K562 (cell line): ENCODE measurements around the gene OR7G1. TPM values are rescaled to one million over a fixed set of nuclear protein-coding genes. Genes with fewer than 3 reads are reported as not detected.
A peak's percentile ranks its signal among the peaks of the same experiment; 100 is the strongest.

Experiments used
- ATF1 ChIP-seq, 2 experiments: fragments of 450-650 bp in 1 of 2; IDR thresholded peaks; 2 replicates each; pipeline ENCODE4 v1.6.1; 2016; ENCODE audit warnings: missing compliant biosample characterization in 1 of 2, missing genetic modification characterization in 1 of 2
- BHLHE40 ChIP-seq: IDR thresholded peaks from 2 replicates; pipeline ENCODE4 v1.6.1; 2011; ENCODE audit warnings: low read length, improper control_type of control experiment
- C11orf30 ChIP-seq: fragments of 450-650 bp; IDR thresholded peaks from 2 replicates; pipeline ENCODE4 v1.6.1; 2016; ENCODE audit warnings: low read depth, mild to moderate bottlenecking
- CBX1 ChIP-seq: sonication (generic); IDR thresholded peaks from 2 replicates; pipeline ENCODE4 v1.6.1; 2016; ENCODE audit warnings: antibody characterized with exemption, low read depth, mild to moderate bottlenecking
- CCNT2 ChIP-seq: IDR thresholded peaks from 2 replicates; pipeline ENCODE4 v1.6.1; 2011; ENCODE audit warnings: borderline replicate concordance, low read depth, mild to moderate bottlenecking, moderate library complexity, mixed read lengths, low read length; ENCODE audit not compliant: insufficient read length; ENCODE audit errors: extremely low read depth
- DACH1 ChIP-seq: fragments of 450-650 bp; IDR thresholded peaks from 2 replicates; pipeline ENCODE4 v1.6.1; 2018; ENCODE audit not compliant: partially characterized antibody
- FOXJ3 ChIP-seq: sonication (generic); formaldehyde crosslinking; IDR thresholded peaks from 2 replicates; pipeline ENCODE4 v1.4.0; 2020; ENCODE audit warnings: mild to moderate bottlenecking, missing genetic modification reagents
- HDAC2 ChIP-seq: fragments of 450-650 bp; IDR thresholded peaks from 2 replicates; pipeline ENCODE4 v1.6.1; 2016; ENCODE audit warnings: mild to moderate bottlenecking
- HDAC3 ChIP-seq: fragments of 450-650 bp; IDR thresholded peaks from 2 replicates; pipeline ENCODE4 v1.6.1; 2018; ENCODE audit warnings: borderline replicate concordance, mild to moderate bottlenecking, moderate library complexity; ENCODE audit not compliant: partially characterized antibody
- HES1 ChIP-seq: fragments of 450-650 bp; IDR thresholded peaks from 2 replicates; pipeline ENCODE4 v1.6.1; 2016; ENCODE audit warnings: low read depth, mild to moderate bottlenecking, moderate library complexity
- HMGXB4 ChIP-seq: sonication (generic); formaldehyde crosslinking; IDR thresholded peaks from 2 replicates; pipeline ENCODE4 v1.8.1; 2023; ENCODE audit warnings: mild to moderate bottlenecking, missing genetic modification reagents
- KHSRP ChIP-seq: fragments of 450-650 bp; IDR thresholded peaks from 2 replicates; pipeline ENCODE4 v1.6.1; 2017
- MEF2A ChIP-seq: IDR thresholded peaks from 2 replicates; pipeline ENCODE4 v1.6.1; 2011; ENCODE audit warnings: low read depth, mild to moderate bottlenecking, low read length, moderate library complexity; ENCODE audit not compliant: control insufficient read depth
- MTA1 ChIP-seq: fragments of 450-650 bp; IDR thresholded peaks from 2 replicates; pipeline ENCODE4 v1.6.1; 2017; ENCODE audit warnings: borderline replicate concordance
- MYC ChIP-seq, 2 experiments: fragments of 250-450 bp in 1 of 2; sonication (Bioruptor Pico) in 1 of 2; IDR thresholded peaks; 2 replicates each; pipeline versions ENCODE4 v1.5.1 to v1.6.1; 2012 to 2021; ENCODE audit warnings: low read depth in 2 of 2, borderline replicate concordance in 1 of 2, improper control_type of control experiment in 1 of 2, low read length in 1 of 2, mild to moderate bottlenecking in 1 of 2, moderate library complexity in 1 of 2
- MYNN ChIP-seq, 2 experiments: sonication (generic); formaldehyde crosslinking in 1 of 2; IDR thresholded peaks; 2 replicates each; pipeline versions ENCODE4 v1.5.0 to v1.6.1; 2016 to 2020; ENCODE audit warnings: antibody characterized with exemption in 1 of 2, missing genetic modification reagents in 1 of 2
- NEUROD1 ChIP-seq: fragments of 150-350 bp; IDR thresholded peaks from 2 replicates; pipeline ENCODE4 v1.6.1; 2014; ENCODE audit warnings: borderline replicate concordance, low read length, low read depth; ENCODE audit not compliant: partially characterized antibody
- POLR2AphosphoS5 ChIP-seq: IDR thresholded peaks from 2 replicates; pipeline ENCODE4 v1.6.1; 2011; ENCODE audit warnings: mild to moderate bottlenecking, low read depth, low read length, moderate library complexity; ENCODE audit not compliant: control insufficient read depth, insufficient read depth
- PRDM10 ChIP-seq: fragments of 450-650 bp; IDR thresholded peaks from 2 replicates; pipeline ENCODE4 v1.6.1; 2018; ENCODE audit not compliant: partially characterized antibody
- TEAD4 ChIP-seq, 2 experiments: sonication (generic) in 1 of 2; formaldehyde crosslinking in 1 of 2; IDR thresholded peaks; 2 replicates each; pipeline versions ENCODE4 v1.6.1 to v1.8.0; 2012 to 2022; ENCODE audit warnings: borderline replicate concordance in 1 of 2, inconsistent platforms in 1 of 2, low read length in 1 of 2, mild to moderate bottlenecking in 1 of 2, missing genetic modification reagents in 1 of 2
- polyA plus RNA-seq, 8 experiments: library from polyadenylated mRNA; depleted of rRNA in 4 of 8; stranded (reverse) in 5 of 8; unstranded in 3 of 8; fragments of >200 nt; fragmentation: Nextera tagmentation in 2 of 8; fragmentation: Illumina TruSeq in 1 of 8; extraction: Ambion mirVana in 2 of 8; extraction: Trizol in 1 of 8; gene quantifications; 2 replicates each; pipeline versions ENCODE4 v1.2.1 to v1.2.3, GENCODE V29; 2011 to 2014; ENCODE audit warnings: inconsistent platforms in 1 of 8, missing spikeins in 1 of 8
- total RNA-seq, 7 experiments: library from RNA; depleted of rRNA in 6 of 7; stranded (reverse); fragments of >200 nt in 6 of 7; fragmentation: Illumina TruSeq in 2 of 7; extraction: Trizol in 2 of 7; gene quantifications; 2 replicates each; pipeline versions ENCODE4 v1.2.1 to v1.2.3, GENCODE V29; 2011 to 2021; ENCODE audit warnings: low replicate concordance in 1 of 7

The OR7G1 gene
- total and polyA plus RNA-seq, 9 of the 15 experiments (the other 6 are each of a cell fraction or from before 2014, with no cell fraction given) = not detected

- TF ChIP-seq MTA1 (no peak; the same call in 1 of the 2 replicates), PRDM10 (peak; percentile 73), DACH1 (peak; percentile 19), FOXJ3 (CRISPR knock-in tag) (no peak), CBX1 (0 out of 2 replicates have a peak, but pooled peaks have one; percentile 34), HDAC3 (peak; percentile 29), MYNN (IDR thresholded peaks at IDR 0.05) (peak; percentile 80), MYNN (CRISPR knock-in tag; IDR thresholded peaks at IDR 0.05) (no peak), HMGXB4 (CRISPR knock-in tag) (no peak), NEUROD1 (peak; percentile 88), KHSRP (no peak), MEF2A (0 out of 2 replicates have a peak, but pooled peaks have one; percentile 17), HDAC2 (peak; percentile 78), HES1 (peak; percentile 71), TEAD4 (IDR thresholded peaks at IDR 0.05; ENCODE audit: low read length) (peak; percentile 76), TEAD4 (CRISPR knock-in tag; IDR thresholded peaks at IDR 0.05; ENCODE audit: borderline replicate concordance) (no peak), POLR2AphosphoS5 (peak; percentile 78), C11orf30 (peak; percentile 55), BHLHE40 (peak; percentile 68), CCNT2 (peak; percentile 94), ATF1 (CRISPR knock-in tag; IDR thresholded peaks at IDR 0.05) (no peak), ATF1 (tag; IDR thresholded peaks at IDR 0.05) (peak; percentile 38; the same call in 1 of the 2 replicates), MYC (IDR thresholded peaks at IDR 0.05; ENCODE audit: low read depth, low read length) (peak; percentile 67; the same call in 1 of the 2 replicates), MYC (CRISPR knock-in tag; IDR thresholded peaks at IDR 0.05; ENCODE audit: borderline replicate concordance, low read depth) (no peak)
Observed at GRCh38 chr19:9075064-9075949, 40.3 kb downstream of the OR7G1 start (continued).
